Measurements from ENCODE around the gene PCED1A. TPM values are rescaled to one million over a fixed set of nuclear protein-coding genes. Genes with fewer than 3 reads are reported as not detected.

The PCED1A gene
- total and polyA plus RNA-seq, 4 donors, result 6.8 to 13.4 (median 13.0) TPM

DNA sequence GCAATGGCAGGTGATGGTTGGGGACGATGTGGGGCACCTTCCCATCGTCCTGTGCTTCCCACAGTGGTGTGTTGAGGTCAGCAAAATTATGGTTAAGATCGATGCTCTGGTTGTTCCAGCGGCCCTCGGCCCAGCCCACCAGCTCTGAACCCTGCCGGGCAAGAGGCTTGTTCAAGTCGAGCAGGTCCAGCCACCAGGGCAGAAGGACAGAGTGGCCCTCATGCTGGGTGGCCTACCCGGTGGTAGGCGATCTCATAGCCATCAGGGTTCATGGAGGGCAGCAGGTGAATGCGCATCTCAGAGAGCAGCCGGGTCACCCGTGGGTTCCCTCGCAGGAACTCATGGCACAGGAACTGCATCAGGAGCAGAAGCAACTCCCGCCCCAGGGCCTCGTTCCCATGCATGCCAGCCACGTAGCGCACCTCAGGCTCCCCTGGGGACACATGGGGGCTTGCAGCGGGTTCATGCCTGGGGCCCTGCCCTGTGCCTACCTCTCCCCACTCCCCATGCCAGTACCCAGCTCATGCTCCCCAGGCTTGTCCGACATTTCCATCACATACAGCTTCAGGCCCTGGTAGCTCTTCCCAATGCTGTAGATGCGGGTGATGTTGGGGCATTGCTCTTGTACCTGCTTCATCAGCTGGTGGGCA is 44.3 kb downstream of the PCED1A start:
- Histone ChIP-seq H3K9ac (ENCODE audit: low read depth in 1 of 2, low read length in 2 of 2) (no peak overlapping the region), H3K27me3 (ENCODE audit: control insufficient read depth in 4 of 4, insufficient read depth in 4 of 4, low read length in 3 of 4) (peaks cover 0 to 10% (median 4%) of the 10 kb centered on the region in 4 donors), H3K9me3 (ENCODE audit: control insufficient read depth in 4 of 4, low read length in 3 of 4) (peaks cover 0 to 6% (median under 1%) of the 10 kb centered on the region in 4 donors), H3K4me3 (ENCODE audit: low read depth in 1 of 3, low read length in 3 of 3) (no peak overlapping the region), H3K4me1 (ENCODE audit: control insufficient read depth in 4 of 4, insufficient read depth in 4 of 4, low read length in 3 of 4) (peaks cover 0 to 8% (median 4%) of the 10 kb centered on the region in 4 donors), H3K27ac (ENCODE audit: low read depth in 1 of 2, low read length in 2 of 2) (no peak overlapping the region), H3K36me3 (ENCODE audit: control insufficient read depth in 4 of 4, insufficient read depth in 3 of 4, low read depth in 1 of 4, low read length in 3 of 4) (no peaks in the 10 kb centered on the region)
- no peak for DNase-seq (ENCODE audit: low spot score)
- TF ChIP-seq, protein P1, sequence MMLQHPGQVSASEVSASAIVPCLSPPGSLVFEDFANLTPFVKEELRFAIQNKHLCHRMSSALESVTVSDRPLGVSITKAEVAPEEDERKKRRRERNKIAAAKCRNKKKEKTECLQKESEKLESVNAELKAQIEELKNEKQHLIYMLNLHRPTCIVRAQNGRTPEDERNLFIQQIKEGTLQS (IDR thresholded peaks at IDR 0.05), result no peak
- TF ChIP-seq, protein P2, sequence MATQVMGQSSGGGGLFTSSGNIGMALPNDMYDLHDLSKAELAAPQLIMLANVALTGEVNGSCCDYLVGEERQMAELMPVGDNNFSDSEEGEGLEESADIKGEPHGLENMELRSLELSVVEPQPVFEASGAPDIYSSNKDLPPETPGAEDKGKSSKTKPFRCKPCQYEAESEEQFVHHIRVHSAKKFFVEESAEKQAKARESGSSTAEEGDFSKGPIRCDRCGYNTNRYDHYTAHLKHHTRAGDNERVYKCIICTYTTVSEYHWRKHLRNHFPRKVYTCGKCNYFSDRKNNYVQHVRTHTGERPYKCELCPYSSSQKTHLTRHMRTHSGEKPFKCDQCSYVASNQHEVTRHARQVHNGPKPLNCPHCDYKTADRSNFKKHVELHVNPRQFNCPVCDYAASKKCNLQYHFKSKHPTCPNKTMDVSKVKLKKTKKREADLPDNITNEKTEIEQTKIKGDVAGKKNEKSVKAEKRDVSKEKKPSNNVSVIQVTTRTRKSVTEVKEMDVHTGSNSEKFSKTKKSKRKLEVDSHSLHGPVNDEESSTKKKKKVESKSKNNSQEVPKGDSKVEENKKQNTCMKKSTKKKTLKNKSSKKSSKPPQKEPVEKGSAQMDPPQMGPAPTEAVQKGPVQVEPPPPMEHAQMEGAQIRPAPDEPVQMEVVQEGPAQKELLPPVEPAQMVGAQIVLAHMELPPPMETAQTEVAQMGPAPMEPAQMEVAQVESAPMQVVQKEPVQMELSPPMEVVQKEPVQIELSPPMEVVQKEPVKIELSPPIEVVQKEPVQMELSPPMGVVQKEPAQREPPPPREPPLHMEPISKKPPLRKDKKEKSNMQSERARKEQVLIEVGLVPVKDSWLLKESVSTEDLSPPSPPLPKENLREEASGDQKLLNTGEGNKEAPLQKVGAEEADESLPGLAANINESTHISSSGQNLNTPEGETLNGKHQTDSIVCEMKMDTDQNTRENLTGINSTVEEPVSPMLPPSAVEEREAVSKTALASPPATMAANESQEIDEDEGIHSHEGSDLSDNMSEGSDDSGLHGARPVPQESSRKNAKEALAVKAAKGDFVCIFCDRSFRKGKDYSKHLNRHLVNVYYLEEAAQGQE (IDR thresholded peaks at IDR 0.05), result no peak
- TF ChIP-seq FOXA2 (IDR thresholded peaks at IDR 0.05) (no peak), TAF1 (conservative IDR thresholded peaks at IDR 0.05) (no peak), MAX (IDR thresholded peaks at IDR 0.05) (no peak), JUND (IDR thresholded peaks at IDR 0.05) (no peak), HNF4A (conservative IDR thresholded peaks at IDR 0.05) (no peak), EGR1 (IDR thresholded peaks at IDR 0.05; ENCODE audit: low read depth in 2 of 2) (no peak), NR2F2 (IDR thresholded peaks at IDR 0.05) (no peak), HNF4G (IDR thresholded peaks at IDR 0.05) (no peak), RAD21 (IDR thresholded peaks at IDR 0.05) (no peak), SP1 (IDR thresholded peaks at IDR 0.05) (no peak), ZBTB33 (IDR thresholded peaks at IDR 0.05) (no peak), RXRA (IDR thresholded peaks at IDR 0.05) (no peak)
- TF ChIP-seq, protein P3, sequence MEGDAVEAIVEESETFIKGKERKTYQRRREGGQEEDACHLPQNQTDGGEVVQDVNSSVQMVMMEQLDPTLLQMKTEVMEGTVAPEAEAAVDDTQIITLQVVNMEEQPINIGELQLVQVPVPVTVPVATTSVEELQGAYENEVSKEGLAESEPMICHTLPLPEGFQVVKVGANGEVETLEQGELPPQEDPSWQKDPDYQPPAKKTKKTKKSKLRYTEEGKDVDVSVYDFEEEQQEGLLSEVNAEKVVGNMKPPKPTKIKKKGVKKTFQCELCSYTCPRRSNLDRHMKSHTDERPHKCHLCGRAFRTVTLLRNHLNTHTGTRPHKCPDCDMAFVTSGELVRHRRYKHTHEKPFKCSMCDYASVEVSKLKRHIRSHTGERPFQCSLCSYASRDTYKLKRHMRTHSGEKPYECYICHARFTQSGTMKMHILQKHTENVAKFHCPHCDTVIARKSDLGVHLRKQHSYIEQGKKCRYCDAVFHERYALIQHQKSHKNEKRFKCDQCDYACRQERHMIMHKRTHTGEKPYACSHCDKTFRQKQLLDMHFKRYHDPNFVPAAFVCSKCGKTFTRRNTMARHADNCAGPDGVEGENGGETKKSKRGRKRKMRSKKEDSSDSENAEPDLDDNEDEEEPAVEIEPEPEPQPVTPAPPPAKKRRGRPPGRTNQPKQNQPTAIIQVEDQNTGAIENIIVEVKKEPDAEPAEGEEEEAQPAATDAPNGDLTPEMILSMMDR (IDR thresholded peaks at IDR 0.05; ENCODE audit: low read depth, low read length, missing input control), result no peak
- WGBS, result 91% methylated on average over 20 of the region's 20 CpGs

DNA sequence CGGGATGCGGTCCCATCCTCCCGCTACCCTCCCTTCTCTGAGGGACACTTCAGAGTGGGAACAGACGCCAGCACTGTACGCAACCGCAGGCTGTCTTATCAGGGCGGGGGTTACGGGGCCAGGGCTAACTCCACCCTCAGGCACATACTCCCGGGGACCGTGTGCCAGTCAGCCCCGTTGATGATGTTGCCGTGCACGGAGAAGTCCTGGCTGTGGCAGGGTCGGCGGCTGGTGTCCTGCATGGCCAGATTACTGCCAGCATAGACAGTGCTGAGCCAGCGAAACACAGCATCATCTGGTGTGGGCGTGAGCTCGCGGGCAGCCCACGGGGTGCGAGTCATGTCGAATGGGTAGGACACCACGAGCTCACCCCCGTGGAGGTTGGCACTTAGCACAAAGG is 45.0 kb downstream of the PCED1A start:
- peaks cover 0 to 6% (median 1%) of the 10 kb centered on the region in 4 donors for H3K27me3 ChIP-seq (ENCODE audit: control insufficient read depth in 4 of 4, insufficient read depth in 4 of 4, low read length in 3 of 4)
- 83% methylated on average over 24 of the region's 24 CpGs for WGBS
- no peaks in the 10 kb centered on the region for H3K9me3 ChIP-seq (ENCODE audit: control insufficient read depth in 4 of 4, low read length in 3 of 4)
- peaks cover 0 to 8% (median 4%) of the 10 kb centered on the region in 4 donors for H3K4me1 ChIP-seq (ENCODE audit: control insufficient read depth in 4 of 4, insufficient read depth in 4 of 4, low read length in 3 of 4)
- no peak for DNase-seq (ENCODE audit: low spot score)
- H3K9ac ChIP-seq (ENCODE audit: low read depth in 1 of 2, low read length in 2 of 2), result no peak overlapping the region
- TF ChIP-seq, protein P1 (IDR thresholded peaks at IDR 0.05), result no peak
- H3K27ac ChIP-seq (ENCODE audit: low read depth in 1 of 2, low read length in 2 of 2), result no peak overlapping the region
- H3K36me3 ChIP-seq (ENCODE audit: control insufficient read depth in 4 of 4, insufficient read depth in 3 of 4, low read depth in 1 of 4, low read length in 3 of 4), result no peaks in the 10 kb centered on the region
- H3K4me3 ChIP-seq (ENCODE audit: low read depth in 1 of 3, low read length in 3 of 3), result no peak overlapping the region

Measured in liver (tissue), 9 donors.